ENCODE measurements around the gene INO80B.
"Not testable (repeated sequence)": the region's sequence is repeated elsewhere in the genome, so short reads cannot be mapped to it uniquely, and the experiment has no call there.

Gene INO80B

GRCh38 chr2:74450570-74451190, 4.2 kb upstream of the INO80B start:
- no peak for DNase-seq

DNA sequence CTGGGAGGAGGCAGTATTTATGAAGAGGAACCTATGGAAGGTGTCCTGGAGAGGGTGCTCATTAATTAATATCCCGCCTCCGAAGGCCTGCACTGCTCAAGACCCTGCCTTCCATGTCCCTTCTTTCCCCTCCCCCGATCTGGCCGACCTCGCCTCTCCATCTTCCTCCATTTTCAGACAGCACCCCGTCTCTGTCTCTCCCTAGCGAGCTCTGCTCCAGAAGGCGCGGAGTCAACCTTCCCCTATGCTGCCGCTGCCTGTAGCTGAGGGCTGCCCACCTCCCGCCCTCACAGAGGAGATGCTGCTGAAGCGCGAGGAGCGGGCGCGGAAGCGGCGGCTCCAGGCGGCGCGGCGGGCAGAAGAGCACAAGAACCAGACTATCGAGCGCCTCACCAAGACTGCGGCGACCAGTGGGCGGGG, 2.3 kb downstream of the INO80B start:
- DNase-seq: no peak

GRCh38 chr2:74457549-74458131, 2.8 kb downstream of the INO80B start:
- DNase-seq: peak; percentile 89

GRCh38 chr2:74458132-74458937, 3.4 kb downstream of the INO80B start, which contains the start of gene WBP1:
TSS of gene WBP1 (plus strand) at chr2:74458438. CDS start at chr2:74458603, 165 bp downstream.
- DNase-seq: peak; percentile 100

GRCh38 chr2:74458938-74459363, 4.1 kb downstream of the INO80B start:
- no peak for DNase-seq

- not testable (repeated sequence) for DNase-seq
Measured at GRCh38 chr2:74459503-74460118, 4.7 kb downstream of the INO80B start.

GRCh38 chr2:74460187-74460586, 5.3 kb downstream of the INO80B start:
- DNase-seq: not testable (repeated sequence)

GRCh38 chr2:74461187-74462053, 6.5 kb downstream of the INO80B start:
- peak; percentile 47 for DNase-seq

GRCh38 chr2:74462054-74462785, 7.3 kb downstream of the INO80B start:
- no peak for DNase-seq

- DNase-seq: no peak
Measured at GRCh38 chr2:74462786-74463105, 7.9 kb downstream of the INO80B start.

GRCh38 chr2:74464406-74464805, 9.5 kb downstream of the INO80B start:
- DNase-seq: no peak

DNA sequence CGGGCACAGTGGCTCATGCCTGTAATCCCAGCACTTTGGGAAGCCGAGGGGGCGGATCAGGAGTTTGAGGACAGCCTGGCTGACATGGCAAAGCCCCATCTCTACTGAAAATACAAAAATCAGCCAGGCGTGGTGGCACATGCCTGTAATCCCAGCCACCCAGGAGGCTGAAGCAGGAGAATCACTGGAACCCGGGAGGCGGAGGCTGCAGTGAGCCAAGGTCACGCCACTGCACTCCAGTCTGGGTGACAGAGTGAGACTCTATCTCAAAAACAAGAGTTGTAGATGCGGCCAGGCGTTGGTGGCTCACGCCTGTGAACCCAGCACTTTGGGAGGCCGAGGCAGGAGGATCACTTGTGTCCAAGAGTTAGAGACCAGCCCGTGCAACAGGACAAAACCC, 15.9 kb downstream of the INO80B start:
- DNase-seq: not testable (repeated sequence)

DNA sequence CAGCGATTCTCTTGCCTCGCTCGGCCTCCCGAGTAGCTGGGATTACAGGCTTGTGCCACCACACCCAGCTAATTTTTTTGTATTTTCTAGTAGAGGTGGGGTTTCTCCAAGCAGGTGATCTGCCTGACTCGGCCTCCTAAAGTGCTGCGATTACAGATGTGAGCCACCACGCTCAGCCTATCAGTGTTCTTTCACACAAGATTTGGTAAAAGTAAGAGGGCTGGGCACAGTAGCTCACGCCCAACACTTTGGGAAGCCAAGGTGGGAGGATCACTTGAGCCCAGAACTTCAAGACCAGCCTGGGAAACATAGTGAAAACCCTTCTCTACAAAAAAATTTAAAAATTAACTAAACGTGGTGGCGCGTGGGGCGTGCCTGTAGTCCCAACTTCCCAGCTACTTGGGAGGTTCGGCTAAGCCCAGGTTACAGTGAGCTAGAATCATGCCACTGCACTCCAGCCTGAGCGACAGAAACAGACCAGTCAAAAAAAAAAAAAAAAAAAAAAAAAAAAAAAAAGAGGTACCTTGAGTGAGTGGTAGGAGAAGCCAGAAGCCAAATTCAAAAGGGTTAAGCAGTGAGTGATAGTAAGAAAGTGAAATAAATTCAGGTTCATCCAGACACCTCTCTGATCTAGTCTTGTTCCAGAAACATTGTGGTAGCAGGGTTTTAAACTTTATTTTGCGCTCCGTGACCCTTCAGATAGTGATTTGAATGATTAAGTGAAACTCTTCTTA, 16.6 kb downstream of the INO80B start:
- DNase-seq: no peak

DNA sequence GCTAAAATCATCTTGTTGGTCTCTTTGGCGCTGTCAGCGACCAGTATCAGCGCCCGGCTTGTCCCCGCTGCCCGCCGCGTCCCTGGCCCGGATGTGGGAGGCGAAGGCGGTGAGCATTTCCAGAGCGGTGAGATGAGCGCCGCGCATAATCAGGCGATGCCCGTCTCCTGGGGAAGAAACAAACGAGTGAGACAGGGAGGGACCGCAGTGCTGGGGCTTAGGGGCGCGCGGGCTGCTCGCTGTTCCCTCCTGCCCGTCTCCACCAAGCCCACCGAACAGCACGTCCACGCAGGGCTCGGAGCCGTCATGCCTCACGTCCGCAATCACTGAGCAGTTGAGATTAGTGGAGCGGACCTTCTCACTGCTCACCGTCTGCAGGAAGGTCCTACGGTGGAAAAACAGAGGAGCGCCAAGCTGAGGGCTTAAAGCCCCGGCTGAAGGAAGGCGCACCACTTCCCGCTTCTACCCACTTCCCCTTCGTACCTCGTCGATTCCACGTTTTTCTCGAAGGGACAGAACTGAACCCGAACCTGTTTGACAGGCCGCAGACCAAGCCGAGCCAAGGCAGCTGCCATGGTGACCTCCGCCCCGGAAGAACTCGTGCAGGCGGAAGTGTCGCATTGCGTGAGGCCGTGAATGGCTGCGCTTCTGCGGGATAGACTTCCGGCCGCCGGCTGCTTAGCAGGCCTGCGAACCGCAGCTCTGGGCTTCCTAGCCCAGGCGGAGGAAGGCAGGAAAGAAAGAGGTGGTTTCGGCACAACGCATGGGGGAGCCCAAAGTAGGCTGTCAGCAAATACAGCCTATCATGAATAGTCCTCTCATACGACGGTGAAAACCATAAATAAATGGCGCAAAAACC, 17.4 kb downstream of the INO80B start, which contains the start of gene MRPL53:
Gene MRPL53 (minus strand): TSS at position 595 of the 859 bp plus-strand sequence. CDS start 20 bp downstream, at position 575.
- DNase-seq: peak; percentile 97

DNA sequence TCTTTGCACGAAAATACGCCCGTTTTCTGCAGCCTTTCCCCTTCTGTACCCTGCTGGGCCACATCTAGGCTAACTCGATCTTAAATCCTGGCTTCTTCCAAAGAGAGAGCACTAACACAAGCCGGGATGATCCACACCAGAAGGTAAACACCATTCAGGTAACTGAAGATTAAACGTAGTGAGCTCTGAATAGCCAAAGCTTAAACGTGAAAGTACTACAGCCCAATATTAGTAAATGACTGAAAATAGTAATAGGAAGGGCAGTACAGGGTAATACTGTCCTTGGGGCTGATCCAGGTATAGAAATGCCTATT, 18.0 kb downstream of the INO80B start:
- DNase-seq: peak; percentile 70

GRCh38 chr2:74474481-74474880, 19.6 kb downstream of the INO80B start:
- DNase-seq: no peak

DNA sequence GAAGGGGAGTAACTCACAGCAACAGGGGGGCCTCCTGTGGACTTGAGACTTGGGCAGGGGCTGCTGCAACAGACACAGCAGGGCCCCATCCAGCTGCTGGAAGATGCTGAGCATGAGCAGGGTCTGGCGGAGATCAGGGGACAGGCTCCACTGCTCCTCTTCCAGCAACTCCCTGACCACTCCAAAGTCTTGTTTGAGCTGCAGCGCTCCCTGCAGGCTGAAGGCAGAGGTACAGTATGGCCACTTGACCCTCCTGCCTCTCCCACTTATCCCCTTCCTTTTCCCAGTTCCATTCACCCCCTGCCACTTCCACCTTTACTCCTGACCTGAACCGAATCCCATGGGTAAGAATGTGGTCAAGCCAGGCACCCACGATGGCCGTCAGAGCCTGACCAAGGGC, 20.0 kb downstream of the INO80B start:
- DNase-seq: no peak

DNA sequence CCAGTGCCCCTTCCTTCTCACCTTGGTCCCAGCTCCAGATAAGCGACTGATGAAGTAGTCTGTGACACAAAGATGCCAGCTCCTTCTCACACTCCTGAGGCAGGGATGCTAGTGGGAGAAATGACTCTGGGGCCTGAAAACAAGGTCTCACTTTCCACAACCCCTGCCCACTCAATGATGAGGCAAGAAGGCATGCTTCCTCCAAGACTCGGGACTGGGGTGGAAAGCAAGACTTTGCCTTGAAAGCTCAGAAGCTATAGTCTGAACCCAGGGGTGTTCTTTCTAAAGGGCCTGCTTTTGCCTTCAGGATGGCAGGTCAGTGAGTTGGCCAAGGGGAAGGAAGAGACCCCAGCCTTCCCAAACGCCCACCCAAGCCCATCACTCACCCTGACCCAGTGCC, 26.5 kb downstream of the INO80B start:
- no peak for DNase-seq

GRCh38 chr2:74481961-74482800, 27.3 kb downstream of the INO80B start:
- peak; percentile 79 for DNase-seq

All from NCI-H82 (cell line).